ENCODE results near the gene OTOG. TPM values are rescaled to one million over a fixed set of nuclear protein-coding genes. Genes with fewer than 3 reads are reported as not detected.
A peak's percentile ranks its signal among the peaks of the same experiment; 100 is the strongest.

The OTOG gene
- total RNA-seq, 4 donors from 2014 or later: not detected

DNA sequence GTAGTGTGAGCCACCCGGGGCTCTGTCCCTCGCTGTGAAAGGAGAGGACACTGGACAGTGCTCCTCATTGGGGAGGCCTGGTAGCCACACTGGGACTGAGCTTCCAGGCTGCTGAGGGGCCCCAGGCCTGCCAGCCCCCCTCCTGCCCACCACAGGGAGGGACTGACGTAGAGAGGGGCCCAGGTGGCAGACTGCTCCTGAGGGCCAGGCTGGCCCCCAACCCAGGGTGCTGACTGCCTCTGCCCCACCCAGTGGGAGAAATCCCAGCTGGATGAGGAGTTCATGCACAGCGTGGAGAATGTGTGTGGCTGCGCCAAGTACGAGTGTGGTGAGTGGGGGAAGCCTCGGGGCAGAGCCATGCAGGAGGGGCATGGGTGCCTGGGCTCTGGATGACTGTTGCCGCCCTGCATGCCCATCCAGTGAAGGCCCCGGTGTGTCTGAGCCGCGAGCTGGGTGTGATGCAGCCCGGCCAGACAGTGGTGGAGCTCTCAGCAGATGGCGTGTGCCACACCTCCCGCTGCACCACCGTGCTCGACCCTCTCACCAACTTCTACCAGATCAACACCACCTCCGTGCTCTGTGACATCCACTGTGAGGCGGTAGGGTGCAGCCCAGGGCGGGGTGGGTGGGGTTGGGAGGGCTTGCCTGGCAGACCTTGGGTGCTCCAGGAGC lies 93.6 kb downstream of the OTOG start:
- TF ChIP-seq POLR2A (IDR thresholded peaks at IDR 0.05): no peak
- TF ChIP-seq, protein P1, sequence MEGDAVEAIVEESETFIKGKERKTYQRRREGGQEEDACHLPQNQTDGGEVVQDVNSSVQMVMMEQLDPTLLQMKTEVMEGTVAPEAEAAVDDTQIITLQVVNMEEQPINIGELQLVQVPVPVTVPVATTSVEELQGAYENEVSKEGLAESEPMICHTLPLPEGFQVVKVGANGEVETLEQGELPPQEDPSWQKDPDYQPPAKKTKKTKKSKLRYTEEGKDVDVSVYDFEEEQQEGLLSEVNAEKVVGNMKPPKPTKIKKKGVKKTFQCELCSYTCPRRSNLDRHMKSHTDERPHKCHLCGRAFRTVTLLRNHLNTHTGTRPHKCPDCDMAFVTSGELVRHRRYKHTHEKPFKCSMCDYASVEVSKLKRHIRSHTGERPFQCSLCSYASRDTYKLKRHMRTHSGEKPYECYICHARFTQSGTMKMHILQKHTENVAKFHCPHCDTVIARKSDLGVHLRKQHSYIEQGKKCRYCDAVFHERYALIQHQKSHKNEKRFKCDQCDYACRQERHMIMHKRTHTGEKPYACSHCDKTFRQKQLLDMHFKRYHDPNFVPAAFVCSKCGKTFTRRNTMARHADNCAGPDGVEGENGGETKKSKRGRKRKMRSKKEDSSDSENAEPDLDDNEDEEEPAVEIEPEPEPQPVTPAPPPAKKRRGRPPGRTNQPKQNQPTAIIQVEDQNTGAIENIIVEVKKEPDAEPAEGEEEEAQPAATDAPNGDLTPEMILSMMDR (IDR thresholded peaks at IDR 0.05): no peak
- no peak overlapping the region for H3K4me3 ChIP-seq (ENCODE audit: low read depth, poor library complexity, severe bottlenecking)
- 61 to 71% methylated on average over 14 to 19 of the region's 19 CpGs for WGBS, 2 donors
- intact Hi-C loops (cut with DNase I; ENCODE audit: low total_unique reads): no loop called here
- DNase-seq (ENCODE audit: low spot score in 2 of 2): peak in 1 of 2 donors; percentile 76

DNA sequence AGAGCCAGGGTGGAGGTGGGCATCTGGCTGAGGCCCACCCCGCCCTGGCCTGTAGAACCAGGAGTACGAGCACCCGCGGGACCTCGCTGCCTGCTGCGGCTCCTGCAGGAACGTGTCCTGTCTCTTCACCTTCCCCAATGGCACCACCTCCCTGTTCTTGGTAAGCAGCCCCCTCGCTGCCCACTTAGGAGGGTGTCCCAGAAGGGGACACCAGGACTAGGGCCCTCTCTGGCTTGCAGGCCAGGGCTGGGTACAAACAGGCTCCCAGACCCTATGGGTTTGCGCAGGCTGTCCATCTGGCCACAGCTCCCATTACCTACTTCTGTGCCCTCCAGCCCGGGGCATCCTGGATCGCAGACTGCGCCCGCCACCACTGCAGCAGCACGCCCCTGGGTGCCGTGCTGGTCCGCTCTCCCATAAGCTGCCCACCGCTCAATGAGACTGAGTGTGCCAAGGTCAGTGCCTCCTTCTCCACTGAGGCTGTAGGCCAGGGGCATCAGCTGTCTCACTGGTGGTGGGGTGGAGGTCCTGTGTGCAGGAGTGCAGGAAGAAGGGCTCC lies 94.8 kb downstream of the OTOG start:
- peak in 1 of 2 donors; percentile 65 for DNase-seq (ENCODE audit: low spot score in 2 of 2)
- intact Hi-C loops (cut with DNase I; ENCODE audit: low total_unique reads): no loop called here
- TF ChIP-seq, protein P1 (IDR thresholded peaks at IDR 0.05): no peak
- TF ChIP-seq POLR2A (IDR thresholded peaks at IDR 0.05): no peak
- 90 to 91% methylated on average over 16 to 17 of the region's 17 CpGs for WGBS, 2 donors
- no peak overlapping the region for H3K4me3 ChIP-seq (ENCODE audit: low read depth, poor library complexity, severe bottlenecking)

DNA sequence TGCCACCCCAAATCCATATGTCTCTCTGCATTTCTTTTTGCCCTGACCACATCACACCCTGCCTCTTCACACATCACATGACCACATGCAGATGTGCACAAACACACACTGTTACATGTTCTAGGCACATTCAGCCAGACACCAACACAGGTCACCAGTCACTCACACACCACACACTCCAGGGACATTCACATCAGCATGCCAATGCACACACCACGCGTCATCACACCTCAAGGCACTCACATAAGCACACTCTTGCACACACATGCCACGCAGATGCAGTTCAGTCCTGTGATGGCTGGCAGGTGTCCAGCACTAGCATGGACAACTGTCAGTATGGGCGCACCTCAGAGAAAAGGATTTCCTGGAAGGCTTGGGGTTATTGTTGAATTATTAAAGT lies 95.3 kb downstream of the OTOG start:
- intact Hi-C loops (cut with DNase I; ENCODE audit: low total_unique reads): no loop called here
- peak in 1 of 2 donors; percentile 54 for DNase-seq (ENCODE audit: low spot score in 2 of 2)
- TF ChIP-seq POLR2A (IDR thresholded peaks at IDR 0.05): no peak
- TF ChIP-seq, protein P1 (IDR thresholded peaks at IDR 0.05): no peak
- no peak overlapping the region for H3K4me3 ChIP-seq (ENCODE audit: low read depth, poor library complexity, severe bottlenecking)
- WGBS, 2 donors: 55 to 69% methylated on average over 4 of the region's 4 CpGs

DNA sequence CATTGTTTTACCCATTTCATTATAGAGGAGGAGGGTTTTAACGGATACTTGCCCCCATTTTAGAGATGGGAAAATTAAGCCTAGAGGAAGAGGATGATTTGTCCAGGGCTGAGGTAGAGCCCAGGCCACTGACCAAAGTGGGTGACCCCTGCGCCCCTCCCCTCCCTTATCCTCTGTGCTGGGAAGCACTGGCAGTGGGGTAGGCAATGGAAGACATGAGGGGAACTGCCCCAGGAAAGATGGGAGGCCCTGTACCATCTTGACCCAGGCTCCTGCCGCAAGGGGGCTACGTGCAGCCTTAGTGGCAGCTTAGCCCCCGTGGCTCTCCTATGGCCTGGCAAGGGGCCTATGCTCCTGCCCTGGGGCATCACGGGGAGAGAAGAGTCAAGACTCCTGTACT lies 95.9 kb downstream of the OTOG start:
- WGBS, 2 donors: 67 to 81% methylated on average over 5 of the region's 6 CpGs
- peak in 1 of 2 donors; percentile 63 for DNase-seq (ENCODE audit: low spot score in 2 of 2)
- no peak for TF ChIP-seq POLR2A (IDR thresholded peaks at IDR 0.05)
- TF ChIP-seq, protein P1 (IDR thresholded peaks at IDR 0.05): no peak
- intact Hi-C loops (cut with DNase I; ENCODE audit: low total_unique reads): no loop called here
- no peak overlapping the region for H3K4me3 ChIP-seq (ENCODE audit: low read depth, poor library complexity, severe bottlenecking)

- intact Hi-C loops (cut with DNase I; ENCODE audit: low total_unique reads): no loop called here
- 78 to 85% methylated on average over 13 to 14 of the region's 14 CpGs for WGBS, 2 donors
- TF ChIP-seq, protein P1 (IDR thresholded peaks at IDR 0.05): no peak
- TF ChIP-seq POLR2A (IDR thresholded peaks at IDR 0.05): no peak
Measured at GRCh38 chr11:17643506-17644405, 96.7 kb downstream of the OTOG start.

More at GRCh38 chr11:17643506-17644405, 96.7 kb downstream of the OTOG start:
- no peak overlapping the region for H3K4me3 ChIP-seq (ENCODE audit: low read depth, poor library complexity, severe bottlenecking)
- peak in 1 of 2 donors; percentile 74 for DNase-seq (ENCODE audit: low spot score in 2 of 2)

Measured in lower leg skin (tissue), 4 donors.